OCI-LY1 (cell line): Measurements from ENCODE around the gene SPATA13.

Experiments
- CTCF ChIP-seq: fragments of 200-600 bp; sonication (generic), shearing (Covaris generic); IDR thresholded peaks from 2 replicates; pipeline ENCODE4 v1.5.1; 2017; ENCODE audit warnings: mild to moderate bottlenecking, antibody characterized with exemption, low read length, moderate library complexity, mixed read lengths
- EZH2 ChIP-seq: fragments of 200-600 bp; sonication (generic), shearing (Covaris generic); IDR thresholded peaks from 2 replicates; pipeline ENCODE4 v1.8.0; 2017; ENCODE audit warnings: borderline replicate concordance, mixed run types, mild to moderate bottlenecking, antibody characterized with exemption, low read length, moderate library complexity, mixed read lengths

- TF ChIP-seq CTCF = no peak
- no peak for TF ChIP-seq EZH2
These were observed 179.6 kb downstream of the SPATA13 start for GRCh38 chr13:24339937-24340607.
